DOHH2 (cell line): ENCODE measurements around the gene CCL22.

Experiments used
- H3F3A ChIP-seq: fragments of 200-600 bp; sonication (generic), shearing (Covaris generic); 2 replicates; pipeline ENCODE4 v1.6.0; 2016; ENCODE audit warnings: antibody characterized with exemption, mild to moderate bottlenecking; ENCODE audit not compliant: control insufficient read depth, insufficient read depth
- H3K27ac ChIP-seq: fragments of 200-600 bp; sonication (generic); 2 replicates; pipeline ENCODE4 v1.5.1; 2014; ENCODE audit warnings: low read depth, mild to moderate bottlenecking, low read length, moderate library complexity
- H3K27me3 ChIP-seq: fragments of 200-600 bp; sonication (generic); 2 replicates; pipeline ENCODE4 v1.6.1; 2014; ENCODE audit warnings: mild to moderate bottlenecking, low read length, mixed read lengths; ENCODE audit not compliant: control insufficient read depth
- H3K36me3 ChIP-seq: fragments of 200-600 bp; sonication (generic); 2 replicates; pipeline ENCODE4 v1.6.1; 2014; ENCODE audit warnings: mild to moderate bottlenecking, low read length, moderate library complexity, mixed read lengths; ENCODE audit not compliant: control insufficient read depth
- H3K4me1 ChIP-seq: fragments of 200-600 bp; sonication (generic); 2 replicates; pipeline ENCODE4 v1.6.1; 2014; ENCODE audit warnings: mild to moderate bottlenecking, low read length, mixed read lengths; ENCODE audit not compliant: control insufficient read depth
- H3K4me2 ChIP-seq: fragments of 200-600 bp; sonication (generic); 2 replicates; pipeline ENCODE4 v1.6.0; 2014; ENCODE audit warnings: mild to moderate bottlenecking, low read length, moderate library complexity
- H3K4me3 ChIP-seq: fragments of 200-600 bp; sonication (generic); 2 replicates; pipeline ENCODE4 v1.5.1; 2014; ENCODE audit warnings: mild to moderate bottlenecking, low read length, mixed read lengths
- H3K79me2 ChIP-seq: fragments of 200-600 bp; sonication (generic); 2 replicates; pipeline ENCODE4 v1.6.1; 2014; ENCODE audit warnings: mild to moderate bottlenecking, low read length, mixed read lengths; ENCODE audit not compliant: control insufficient read depth
- H3K9me2 ChIP-seq: fragments of 200-600 bp; sonication (generic); replicated peaks from 2 replicates; pipeline ENCODE4 v1.6.1; 2014; ENCODE audit warnings: mild to moderate bottlenecking, low read length, mixed read lengths; ENCODE audit not compliant: control insufficient read depth
- H3K9me3 ChIP-seq: fragments of 200-600 bp; sonication (generic); 2 replicates; pipeline ENCODE4 v1.6.1; 2014; ENCODE audit warnings: antibody characterized with exemption, low read length, mixed read lengths; ENCODE audit not compliant: control insufficient read depth, insufficient read depth
- H4K20me1 ChIP-seq: fragments of 200-600 bp; sonication (generic); 2 replicates; pipeline ENCODE4 v1.6.0; 2014; ENCODE audit warnings: low read depth, mild to moderate bottlenecking, antibody characterized with exemption, low read length, moderate library complexity; ENCODE audit not compliant: control insufficient read depth, insufficient read depth
- CTCF ChIP-seq: fragments of 200-600 bp; sonication (generic); IDR thresholded peaks from one replicate; pipeline ENCODE4 v1.5.1; 2014; ENCODE audit warnings: antibody characterized with exemption, mild to moderate bottlenecking, low read depth, low read length; ENCODE audit not compliant: poor library complexity, severe bottlenecking
- EZH2phosphoT487 ChIP-seq: fragments of 200-600 bp; sonication (generic); IDR thresholded peaks from 2 replicates; pipeline ENCODE4 v1.6.1; 2017; ENCODE audit warnings: borderline replicate concordance, mild to moderate bottlenecking, antibody characterized with exemption, low read length, moderate library complexity, mixed read lengths

The CCL22 gene

GRCh38 chr16:57384248-57385070, 25.9 kb downstream of the CCL22 start:
- Histone ChIP-seq H3K9me3 (no peaks in the 10 kb centered on the region), H3K4me3 (no peak overlapping the region), H3K9me2 (no peaks in the 10 kb centered on the region), H3K4me1 (peaks cover 11% of the 10 kb centered on the region), H3K79me2 (no peaks in the 10 kb centered on the region), H4K20me1 (no peaks in the 10 kb centered on the region), H3K27ac (no peak overlapping the region), H3F3A (no peaks in the 10 kb centered on the region), H3K4me2 (no peak overlapping the region), H3K36me3 (no peaks in the 10 kb centered on the region), H3K27me3 (peaks cover 61% of the 10 kb centered on the region)
- no peak for TF ChIP-seq CTCF
- no peak for TF ChIP-seq EZH2phosphoT487

- no peak for TF ChIP-seq EZH2phosphoT487
- TF ChIP-seq CTCF = no peak
- H3K9me3 ChIP-seq = no peaks in the 10 kb centered on the region
- H3K9me2 ChIP-seq = no peaks in the 10 kb centered on the region
- H4K20me1 ChIP-seq = no peaks in the 10 kb centered on the region
- no peak overlapping the region for H3K27ac ChIP-seq
- H3K27me3 ChIP-seq = peaks cover 66% of the 10 kb centered on the region
- peaks cover 11% of the 10 kb centered on the region for H3K4me1 ChIP-seq
- H3K4me3 ChIP-seq = no peak overlapping the region
- H3F3A ChIP-seq = no peaks in the 10 kb centered on the region
- no peaks in the 10 kb centered on the region for H3K36me3 ChIP-seq
- no peaks in the 10 kb centered on the region for H3K79me2 ChIP-seq
- no peak overlapping the region for H3K4me2 ChIP-seq
Observed at GRCh38 chr16:57385083-57385482, 26.5 kb downstream of the CCL22 start.

GRCh38 chr16:57386381-57386951, 27.9 kb downstream of the CCL22 start:
- no peak overlapping the region for H3K27ac ChIP-seq
- peaks cover 76% of the 10 kb centered on the region for H3K27me3 ChIP-seq

More at GRCh38 chr16:57386381-57386951, 27.9 kb downstream of the CCL22 start:
- Histone ChIP-seq H3K9me2 (no peaks in the 10 kb centered on the region), H3F3A (no peaks in the 10 kb centered on the region), H3K4me2 (no peak overlapping the region), H3K9me3 (no peaks in the 10 kb centered on the region), H3K4me1 (peaks cover 11% of the 10 kb centered on the region), H4K20me1 (no peaks in the 10 kb centered on the region), H3K4me3 (no peak overlapping the region), H3K36me3 (no peaks in the 10 kb centered on the region), H3K79me2 (no peaks in the 10 kb centered on the region)
- TF ChIP-seq EZH2phosphoT487 (no peak), CTCF (no peak)
